Endothelial cell of umbilical vein (primary cell): Measurements from ENCODE around the gene ZDHHC17. TPM values are rescaled to one million over a fixed set of nuclear protein-coding genes. Genes with fewer than 3 reads are reported as not detected.

Experiments used
- BruUV-seq: library from RNA; stranded (reverse); fragments of 400-500 nt; replicated peaks from 2 replicates; lab custom pipeline; 2021; lab: Mats Ljungman, UMichigan
- CTCF ChIA-PET: fragments of 300-600, 350-600 bp; sonication (Branson Sonifier 250); formaldehyde crosslinking; loops from one replicate; lab custom pipeline; 2021; ENCODE audit warnings: antibody characterized with exemption, inconsistent platforms; lab: Charles Lee
- POLR2A ChIA-PET: fragments of 300-600, 350-600 bp; sonication (Branson Sonifier 250); formaldehyde crosslinking; loops from one replicate; lab custom pipeline; 2021; ENCODE audit warnings: antibody characterized with exemption, inconsistent platforms; lab: Charles Lee
- DNase-seq: peaks from one replicate; pipeline ENCODE4 v3.0.0-alpha.2; 2011; ENCODE audit warnings: low read depth, low spot score
- FAIRE-seq: peaks from 2 replicates; lab custom pipeline; 2011; peaks lifted over from hg19 to GRCh38; lab: Jason Lieb, UNC
- H2AFZ ChIP-seq: 2 replicates; pipeline ENCODE4 v1.6.0; 2012; ENCODE audit warnings: low read depth, low read length, control low read depth, inconsistent platforms
- H3K27ac ChIP-seq: 2 replicates; pipeline ENCODE4 v1.5.1; 2011; ENCODE audit warnings: low read depth, mild to moderate bottlenecking, control low read depth, low read length, moderate library complexity; ENCODE audit not compliant: insufficient read depth
- H3K27me3 ChIP-seq, 2 experiments: 2 replicates each; pipeline versions ENCODE4 v1.6.0 to v1.6.1; 2011; ENCODE audit warnings: low read length in 2 of 2, mixed read lengths in 1 of 2; ENCODE audit not compliant: control insufficient read depth in 2 of 2, insufficient read depth in 2 of 2
- H3K36me3 ChIP-seq, 2 experiments: 2 replicates in 1 of 2; 3 replicates in 1 of 2; pipeline ENCODE4 v1.5.1; 2011; ENCODE audit warnings: low read length in 2 of 2, mild to moderate bottlenecking in 1 of 2, moderate library complexity in 1 of 2; ENCODE audit not compliant: control insufficient read depth in 2 of 2, insufficient read depth in 2 of 2; ENCODE audit errors: extremely low read depth in 1 of 2
- H3K4me1 ChIP-seq: 3 replicates; pipeline ENCODE4 v1.5.1; 2011; ENCODE audit warnings: mild to moderate bottlenecking, low read length; ENCODE audit not compliant: control insufficient read depth, insufficient read depth; ENCODE audit errors: extremely low read depth
- H3K4me2 ChIP-seq: 2 replicates; pipeline ENCODE4 v1.6.1; 2011; ENCODE audit warnings: low read length, control low read depth, mixed read lengths; ENCODE audit not compliant: insufficient read depth
- H3K4me3 ChIP-seq, 3 experiments: fragments of 200-600 bp in 1 of 3; sonication (generic), shearing (Covaris generic) in 1 of 3; replicated peaks in 1 of 3; 2 replicates each; pipeline ENCODE4 v1.5.1; 2011 to 2016; ENCODE audit warnings: control low read depth in 3 of 3, low read length in 3 of 3, mild to moderate bottlenecking in 2 of 3, inconsistent platforms in 1 of 3, low read depth in 1 of 3, moderate library complexity in 1 of 3; ENCODE audit not compliant: insufficient read depth in 1 of 3
- H3K79me2 ChIP-seq: 2 replicates; pipeline ENCODE4 v1.6.0; 2012; ENCODE audit warnings: low read length, inconsistent platforms; ENCODE audit not compliant: control insufficient read depth, insufficient read depth
- H3K9ac ChIP-seq: replicated peaks from 2 replicates; pipeline ENCODE3; 2011; ENCODE audit warnings: low read length, control low read depth; ENCODE audit not compliant: insufficient read depth; ENCODE audit errors: extremely low read depth
- H3K9me1 ChIP-seq: replicated peaks from 3 replicates; pipeline ENCODE4 v1.6.0; 2011; ENCODE audit warnings: mild to moderate bottlenecking, low read length; ENCODE audit not compliant: control insufficient read depth, insufficient read depth; ENCODE audit errors: extremely low read depth
- H3K9me3 ChIP-seq: replicated peaks from 2 replicates; pipeline ENCODE4 v1.5.1; 2012; ENCODE audit warnings: low read length, inconsistent platforms; ENCODE audit not compliant: control insufficient read depth, insufficient read depth
- H4K20me1 ChIP-seq: replicated peaks from 2 replicates; pipeline ENCODE3; 2011; ENCODE audit warnings: mild to moderate bottlenecking, low read length; ENCODE audit not compliant: control insufficient read depth, insufficient read depth; ENCODE audit errors: extremely low read depth
- EZH2 ChIP-seq: IDR thresholded peaks from 2 replicates; pipeline ENCODE4 v1.6.1; 2012; ENCODE audit warnings: borderline replicate concordance, low read depth, mild to moderate bottlenecking, moderate library complexity, low read length, inconsistent platforms; ENCODE audit not compliant: severe bottlenecking
- FOS ChIP-seq: IDR thresholded peaks from 2 replicates; pipeline ENCODE4 v1.6.1; 2011; ENCODE audit warnings: mild to moderate bottlenecking, low read length, moderate library complexity, borderline replicate concordance; ENCODE audit not compliant: insufficient read depth
- GATA2 ChIP-seq: IDR thresholded peaks from 2 replicates; pipeline ENCODE4 v1.7.0; 2011; ENCODE audit warnings: low read depth, mild to moderate bottlenecking, moderate library complexity, mixed read lengths, low read length; ENCODE audit not compliant: insufficient read length, insufficient read depth
- JUN ChIP-seq: IDR thresholded peaks from 2 replicates; pipeline ENCODE4 v1.6.1; 2011; ENCODE audit warnings: borderline replicate concordance, low read depth; ENCODE audit not compliant: insufficient read length, insufficient read depth
- MYC ChIP-seq: IDR thresholded peaks from one replicate; pipeline ENCODE4 v1.6.1; 2011; ENCODE audit warnings: mild to moderate bottlenecking, low read depth, low read length
- POLR2A ChIP-seq: IDR thresholded peaks from 2 replicates; pipeline ENCODE4 v1.6.1; 2012; ENCODE audit warnings: low read depth, mild to moderate bottlenecking, control low read depth, low read length
- POLR2AphosphoS5 ChIP-seq: IDR thresholded peaks from 2 replicates; pipeline ENCODE4 v1.6.1; 2012; ENCODE audit warnings: low read depth, mild to moderate bottlenecking, control low read depth, low read length, moderate library complexity; ENCODE audit not compliant: insufficient read depth
- dilution Hi-C: fragments of 300-500 bp; cut with MboI; formaldehyde crosslinking; loops from one replicate; pipeline ENCODE4 v1.15.0; 2019; ENCODE audit warnings: low sequenced_read_pairs; ENCODE audit not compliant: extremely low pct_ligation_motif_present
- intact Hi-C: fragments of 100-400 bp; cut with micrococcal nuclease; formaldehyde crosslinking; loops from one replicate; pipeline ENCODE4 v1.10.0; 2022
- polyA plus RNA-seq, 4 experiments: library from polyadenylated mRNA; depleted of rRNA in 3 of 4; stranded (reverse) in 3 of 4; unstranded in 1 of 4; fragments of >200 nt; gene quantifications; 2 replicates each; pipeline versions ENCODE4 v1.2.1 to v1.2.3, GENCODE V29; 2011 to 2012; ENCODE audit warnings: missing spikeins in 1 of 4
- total RNA-seq: library from RNA; stranded (reverse); gene quantifications from 2 replicates; pipeline ENCODE4 v1.2.3, GENCODE V29; 2021
- TF ChIP-seq, protein P1 (sequence below), 2 donors: IDR thresholded peaks; 1 replicate in 1 of 2; 2 replicates in 1 of 2; pipeline ENCODE4 v1.5.1; 2011; ENCODE audit warnings: low read length in 2 of 2, mild to moderate bottlenecking in 2 of 2, moderate library complexity in 2 of 2, control low read depth in 1 of 2, inconsistent platforms in 1 of 2, low read depth in 1 of 2; ENCODE audit not compliant: insufficient read depth in 1 of 2; ENCODE audit errors: extremely low read depth in 1 of 2
- TF ChIP-seq, protein P2 (sequence below): IDR thresholded peaks from 2 replicates; pipeline ENCODE4 v1.6.1; 2011; ENCODE audit not compliant: insufficient read depth, insufficient read length

The ZDHHC17 gene
- total and polyA plus RNA-seq, 2 donors (not counting 3 experiments of a cell fraction or from before 2014, with no cell fraction given): 21.2 to 26.9 TPM

DNA sequence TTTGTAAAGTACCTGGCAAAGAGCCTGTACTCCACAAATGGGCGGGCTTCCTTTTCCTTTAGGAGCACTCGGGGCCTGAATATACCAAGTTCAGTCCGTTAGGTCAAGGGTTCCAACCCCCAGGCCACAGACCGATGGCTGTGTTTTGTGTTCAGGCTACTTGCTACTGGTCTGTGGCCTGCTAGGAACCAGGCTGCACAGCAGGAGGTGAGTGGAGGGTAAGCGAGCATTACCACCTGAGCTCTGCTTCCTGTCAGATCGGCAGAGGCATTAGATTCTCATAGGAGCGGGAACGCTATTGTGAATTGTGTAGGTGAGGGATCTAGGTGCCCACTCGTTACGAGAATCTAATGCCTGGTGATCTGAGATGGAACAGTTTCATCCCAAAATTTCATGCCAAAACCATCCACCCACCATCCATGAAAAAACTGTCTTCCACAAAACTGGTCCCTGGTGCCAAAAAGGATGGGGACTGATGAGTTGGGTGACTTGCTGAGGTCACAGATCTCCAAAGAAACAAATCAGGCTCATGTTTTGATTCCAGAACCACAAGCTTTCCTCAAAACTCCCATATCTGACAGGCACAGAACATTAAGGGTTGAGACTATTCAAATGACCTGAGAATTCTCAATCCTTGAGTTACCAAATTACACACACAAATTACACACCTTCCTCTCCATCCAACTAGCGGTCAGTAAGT, 110.7 kb downstream of the ZDHHC17 start:
- POLR2A ChIA-PET: no interaction called here
- intact Hi-C loops (no loop called here), dilution Hi-C loops (no loop called here)
- H2AFZ ChIP-seq: no peak overlapping the region
- no peaks in the 10 kb centered on the region for H4K20me1 ChIP-seq
- no TSS peak for BruUV-seq
- H3K4me3 ChIP-seq: no peak overlapping the region
- no peak for DNase-seq
- H3K9me1 ChIP-seq: no peaks in the 10 kb centered on the region
- H3K4me1 ChIP-seq: peaks cover 6% of the 10 kb centered on the region
- H3K36me3 ChIP-seq: no peaks in the 10 kb centered on the region
- H3K27me3 ChIP-seq: no peaks in the 10 kb centered on the region
- no peak overlapping the region for H3K9ac ChIP-seq
- H3K9me3 ChIP-seq: no peaks in the 10 kb centered on the region
- no peak overlapping the region for H3K4me2 ChIP-seq
- H3K27ac ChIP-seq: no peak overlapping the region
- no peaks in the 10 kb centered on the region for H3K79me2 ChIP-seq
- no peak for FAIRE-seq
- CTCF ChIA-PET: interaction anchor here (2.2 kb wide), 1 partner anchor 8 kb away, joined by 5 read pairs; no protein-coding TSS in a partner anchor
- TF ChIP-seq, protein P1, sequence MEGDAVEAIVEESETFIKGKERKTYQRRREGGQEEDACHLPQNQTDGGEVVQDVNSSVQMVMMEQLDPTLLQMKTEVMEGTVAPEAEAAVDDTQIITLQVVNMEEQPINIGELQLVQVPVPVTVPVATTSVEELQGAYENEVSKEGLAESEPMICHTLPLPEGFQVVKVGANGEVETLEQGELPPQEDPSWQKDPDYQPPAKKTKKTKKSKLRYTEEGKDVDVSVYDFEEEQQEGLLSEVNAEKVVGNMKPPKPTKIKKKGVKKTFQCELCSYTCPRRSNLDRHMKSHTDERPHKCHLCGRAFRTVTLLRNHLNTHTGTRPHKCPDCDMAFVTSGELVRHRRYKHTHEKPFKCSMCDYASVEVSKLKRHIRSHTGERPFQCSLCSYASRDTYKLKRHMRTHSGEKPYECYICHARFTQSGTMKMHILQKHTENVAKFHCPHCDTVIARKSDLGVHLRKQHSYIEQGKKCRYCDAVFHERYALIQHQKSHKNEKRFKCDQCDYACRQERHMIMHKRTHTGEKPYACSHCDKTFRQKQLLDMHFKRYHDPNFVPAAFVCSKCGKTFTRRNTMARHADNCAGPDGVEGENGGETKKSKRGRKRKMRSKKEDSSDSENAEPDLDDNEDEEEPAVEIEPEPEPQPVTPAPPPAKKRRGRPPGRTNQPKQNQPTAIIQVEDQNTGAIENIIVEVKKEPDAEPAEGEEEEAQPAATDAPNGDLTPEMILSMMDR (IDR thresholded peaks at IDR 0.05; ENCODE audit: extremely low read depth in 1 of 2, insufficient read depth in 1 of 2, low read depth in 1 of 2, low read length in 2 of 2): no peak
- TF ChIP-seq FOS (no peak), POLR2A (no peak), MYC (no peak), EZH2 (no peak), POLR2AphosphoS5 (no peak), JUN (no peak), GATA2 (no peak)
- TF ChIP-seq, protein P2, sequence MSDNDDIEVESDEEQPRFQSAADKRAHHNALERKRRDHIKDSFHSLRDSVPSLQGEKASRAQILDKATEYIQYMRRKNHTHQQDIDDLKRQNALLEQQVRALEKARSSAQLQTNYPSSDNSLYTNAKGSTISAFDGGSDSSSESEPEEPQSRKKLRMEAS: no peak
